Head of caudate nucleus (tissue), 42 donors: ENCODE data around the gene DCLK1.

Experiments
- DNase-seq, 42 donors: peaks; one replicate each; pipeline versions ENCODE4 v3.0.0 to v3.0.0-alpha.2; 2020 to 2021; ENCODE audit warnings: mixed read lengths in 7 of 42
- intact Hi-C: fragments of 100-400 bp; cut with DNase I; formaldehyde crosslinking; loops from one replicate; pipeline ENCODE4 v1.15.0; 2022

DCLK1 gene

DNA sequence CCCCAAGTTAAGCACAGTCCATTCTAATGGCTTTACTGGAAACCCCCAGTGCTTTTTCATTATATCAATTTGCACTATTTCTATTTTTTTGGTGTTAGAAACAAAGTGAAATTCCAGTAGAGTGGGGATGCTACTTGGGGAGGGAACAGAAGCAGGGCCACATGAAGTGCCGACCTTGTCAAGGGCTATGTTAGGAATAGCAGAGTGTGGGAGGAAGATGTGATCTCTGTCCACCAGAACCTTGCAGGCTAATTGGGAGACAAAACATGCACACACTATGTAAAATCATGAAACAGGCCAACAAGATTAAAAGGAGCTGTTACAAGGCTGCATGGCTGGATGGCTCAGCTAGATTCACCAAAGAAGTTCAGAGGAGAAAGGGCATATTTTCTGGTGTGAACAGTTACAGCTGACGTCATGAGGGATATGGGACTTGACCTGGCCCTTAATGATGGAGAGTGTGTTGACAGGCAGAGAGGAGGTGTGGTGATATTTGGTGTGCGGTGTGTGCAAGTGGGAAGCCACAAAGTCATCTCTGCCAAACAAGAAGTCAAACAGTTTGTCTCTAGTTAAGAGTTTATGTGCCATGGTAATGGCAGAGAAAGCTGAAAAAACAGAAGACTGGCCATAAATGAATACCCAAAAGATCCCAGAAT lies 336.3 kb downstream of the DCLK1 start:
- DNase-seq: no peak
- intact Hi-C loops: no loop called here

DNA sequence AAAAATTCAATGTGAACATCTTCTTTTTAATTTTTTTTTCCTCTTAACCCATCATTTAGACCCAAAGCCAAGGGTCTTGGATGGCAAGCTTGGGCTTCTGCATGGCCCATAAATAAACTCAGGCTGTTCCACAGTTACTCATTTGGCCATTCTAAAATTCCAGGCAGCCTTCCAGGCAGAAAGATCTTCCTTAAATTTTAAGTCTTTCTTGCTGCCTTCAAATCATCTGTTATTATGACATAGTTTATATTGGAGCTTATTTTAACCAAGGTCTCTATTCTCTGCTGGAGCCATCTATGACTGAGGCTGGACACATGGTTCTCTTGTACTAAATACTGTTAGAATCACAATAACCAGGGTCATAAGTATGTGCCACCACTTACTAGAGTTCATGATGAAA lies 337.4 kb downstream of the DCLK1 start:
- DNase-seq: no peak
- intact Hi-C loops: no loop called here

DNA sequence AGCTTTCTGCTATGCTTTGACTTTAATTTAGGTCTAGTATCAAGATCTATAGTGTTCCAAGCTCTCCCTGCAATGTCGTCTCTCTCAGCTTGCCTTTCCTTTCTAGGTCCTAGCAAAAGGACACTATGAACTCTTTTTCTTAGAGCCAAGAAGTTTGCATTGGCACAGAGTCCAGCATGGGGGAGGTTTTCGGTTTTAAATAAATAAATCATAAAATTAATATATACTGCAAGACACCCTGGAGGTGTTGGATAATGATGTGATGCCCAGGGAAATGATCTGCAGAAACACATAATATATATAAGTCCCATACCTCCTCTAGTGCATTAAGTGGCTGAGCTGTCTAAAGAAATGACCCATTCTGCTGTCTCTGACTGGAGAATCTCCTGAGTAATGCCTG lies 338.3 kb downstream of the DCLK1 start:
- DNase-seq: no peak
- intact Hi-C loops: no loop called here

DNA sequence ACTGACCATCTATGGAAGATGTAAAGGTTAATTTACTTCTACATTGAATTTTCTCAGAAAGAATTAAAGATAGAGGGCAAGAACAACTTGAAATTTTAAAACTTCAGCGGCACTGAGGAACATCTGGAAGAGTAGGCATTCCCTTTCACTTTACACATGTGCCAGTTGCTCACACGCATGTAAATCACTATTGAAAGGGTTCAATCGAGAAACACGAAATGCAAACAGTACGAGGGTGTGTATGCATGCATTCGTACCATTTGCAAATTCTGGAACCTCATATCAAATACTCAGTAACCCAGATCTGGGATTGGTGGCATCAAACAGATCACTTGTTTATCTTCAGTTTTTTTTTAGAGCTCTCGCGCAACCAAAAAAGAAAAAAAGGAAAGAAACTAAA lies 339.2 kb downstream of the DCLK1 start:
- intact Hi-C loops: no loop called here
- no peak for DNase-seq

DNA sequence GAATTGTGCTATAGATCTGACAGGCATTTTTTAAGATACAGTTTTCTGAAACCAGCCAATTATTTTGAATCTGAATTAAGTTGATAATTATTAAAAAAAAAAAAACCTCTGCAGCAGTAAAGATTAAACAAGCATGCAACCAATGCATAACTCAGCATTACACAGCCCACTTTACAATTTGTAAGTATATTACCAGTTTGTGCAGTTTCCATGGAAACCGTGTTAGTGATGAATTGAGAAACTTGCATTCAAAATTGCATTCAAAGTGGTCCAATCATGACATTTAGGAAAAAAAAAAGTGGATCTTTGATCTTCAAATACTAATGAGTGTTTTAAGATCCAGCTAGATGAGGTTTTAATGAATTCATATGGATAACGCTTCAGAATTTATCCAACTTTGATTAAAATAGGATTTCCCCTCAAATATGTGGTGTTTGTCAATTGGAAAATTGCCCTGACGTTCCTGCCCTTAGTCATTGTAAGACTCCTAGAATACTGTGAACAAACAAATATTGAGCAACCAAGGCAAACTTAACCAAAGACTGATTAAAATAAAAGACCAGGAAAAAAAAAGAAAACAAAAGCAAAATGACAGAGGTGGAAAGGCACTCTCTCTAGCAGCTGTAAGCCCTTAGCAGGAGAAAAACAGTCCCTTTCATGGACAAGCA lies 339.9 kb downstream of the DCLK1 start:
- DNase-seq: no peak
- intact Hi-C loops: no loop called here

DNA sequence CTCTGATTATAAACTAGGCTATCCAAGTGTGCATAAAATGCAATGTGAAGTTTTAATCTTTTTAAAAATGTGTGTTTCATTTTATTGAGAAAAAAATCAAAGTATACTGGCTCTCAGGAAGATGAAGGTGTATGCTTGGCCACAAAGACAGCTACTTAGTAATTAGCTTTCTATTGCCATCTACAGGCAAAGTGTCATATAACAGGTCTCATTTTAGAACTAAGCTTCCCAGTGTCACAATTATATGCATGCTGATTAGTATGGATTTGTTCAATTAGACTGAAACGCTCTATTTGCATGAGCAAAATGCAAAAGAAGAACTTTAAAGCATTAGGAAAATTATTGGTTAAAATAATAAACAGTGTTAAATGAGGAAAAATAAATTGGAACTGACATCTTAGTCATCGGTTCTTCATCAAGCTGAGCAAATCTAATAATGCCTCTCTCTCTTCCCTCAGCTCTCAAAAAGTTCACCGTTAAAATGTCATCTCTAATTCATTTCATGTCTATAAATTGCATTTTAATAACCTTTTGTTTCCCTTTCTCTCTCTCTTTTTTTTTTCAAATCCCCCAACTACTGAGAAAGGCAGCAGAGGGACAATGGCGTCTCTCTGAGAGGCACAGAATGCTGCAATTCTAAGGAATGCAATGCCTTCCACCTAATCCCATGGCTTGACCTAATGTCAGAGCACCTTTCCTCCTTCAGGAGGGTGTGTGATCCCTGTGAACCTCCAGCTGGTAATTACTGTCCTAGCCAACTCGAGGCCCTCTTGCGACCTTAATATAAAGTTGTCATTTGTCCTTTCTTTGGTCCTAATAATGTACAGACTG lies 341.6 kb downstream of the DCLK1 start:
- intact Hi-C loops: no loop called here
- no peak for DNase-seq

DNA sequence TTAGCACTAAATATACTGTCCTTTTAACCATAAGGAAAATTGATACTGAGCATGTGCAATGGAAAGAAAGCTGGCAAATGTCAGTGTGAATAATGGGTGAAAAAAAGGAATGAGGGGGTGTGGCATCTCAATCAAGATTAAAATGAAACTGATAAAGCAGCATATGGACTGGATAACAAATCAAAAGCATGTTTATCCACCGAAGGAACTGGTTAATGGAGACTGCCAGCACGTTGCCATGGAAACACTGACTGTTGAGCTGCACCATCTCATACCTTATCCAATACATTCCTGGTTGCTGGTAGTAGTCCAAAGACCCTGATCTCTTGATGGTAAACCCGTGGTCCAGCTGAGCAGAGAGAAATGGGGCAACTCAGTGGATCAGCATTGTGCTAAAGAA lies 343.2 kb downstream of the DCLK1 start:
- intact Hi-C loops: no loop called here

DNA sequence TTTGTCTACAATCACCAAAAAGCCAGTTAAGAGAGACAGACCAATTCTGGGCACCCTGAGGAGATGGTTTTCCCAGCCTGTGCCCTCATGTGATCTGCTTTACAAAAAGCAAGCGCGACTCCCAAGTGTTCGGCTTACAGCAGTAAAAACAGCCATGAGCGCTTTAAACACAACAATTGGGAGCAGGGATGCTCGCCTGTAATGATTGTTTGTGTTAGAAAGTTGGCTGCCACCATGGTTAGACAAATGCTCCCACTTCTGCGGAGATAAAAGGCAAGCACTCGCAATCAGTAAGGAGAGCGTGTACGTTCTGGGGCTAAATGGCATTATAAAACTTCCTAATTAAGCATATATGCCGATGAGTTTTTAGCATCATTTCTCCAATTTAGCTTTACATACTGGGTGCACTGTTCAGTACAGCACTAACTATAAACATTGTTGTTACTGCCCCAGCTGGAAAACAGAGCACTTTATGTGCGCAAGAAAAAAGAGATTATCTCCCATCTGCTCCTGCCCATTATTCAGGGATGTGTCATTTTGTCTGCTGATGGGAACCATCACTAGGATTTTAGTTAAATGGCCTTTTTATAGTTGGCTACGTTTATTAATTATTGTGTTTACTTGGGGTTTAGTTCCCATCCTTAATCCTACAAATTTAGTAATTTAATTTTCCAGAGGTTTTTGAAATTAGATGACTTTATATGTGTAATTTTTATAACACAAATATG lies 345.4 kb downstream of the DCLK1 start:
- DNase-seq: no peak
- intact Hi-C loops: no loop called here

More for the DNA sequence above, 343.2 kb downstream of the DCLK1 start:
- no peak for DNase-seq

DNA sequence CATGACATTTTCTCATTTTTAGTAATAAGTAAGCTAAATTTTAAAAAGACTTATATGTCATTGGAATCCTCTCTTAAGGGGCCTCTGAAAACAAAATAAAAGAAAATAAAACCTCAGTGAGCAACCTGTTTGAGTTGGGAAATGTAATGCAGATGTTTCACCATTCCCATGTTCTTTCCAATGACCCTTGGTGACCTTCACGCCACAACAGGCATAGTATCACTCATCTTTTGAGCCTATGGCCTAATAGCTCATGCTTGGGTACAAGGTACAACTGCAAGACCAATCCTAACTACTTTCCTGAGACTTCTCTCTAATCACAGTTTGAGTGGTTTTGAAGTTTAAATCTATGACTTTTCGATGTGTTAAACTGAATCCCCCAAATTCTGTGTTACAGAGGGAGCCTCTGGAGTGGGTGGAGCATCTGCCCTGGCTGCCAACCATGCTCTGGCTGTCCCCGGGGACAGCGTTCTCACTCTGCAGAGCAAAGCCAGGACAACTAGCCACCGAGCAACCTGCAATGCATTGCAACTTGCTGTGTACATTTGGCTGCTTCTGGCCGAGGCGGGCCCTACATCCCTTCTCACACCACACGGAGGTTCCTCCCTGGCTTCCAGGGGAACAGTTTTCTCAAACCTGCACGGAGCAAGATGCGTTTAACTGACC lies 346.8 kb downstream of the DCLK1 start:
- intact Hi-C loops: no loop called here
- DNase-seq: no peak

DNA sequence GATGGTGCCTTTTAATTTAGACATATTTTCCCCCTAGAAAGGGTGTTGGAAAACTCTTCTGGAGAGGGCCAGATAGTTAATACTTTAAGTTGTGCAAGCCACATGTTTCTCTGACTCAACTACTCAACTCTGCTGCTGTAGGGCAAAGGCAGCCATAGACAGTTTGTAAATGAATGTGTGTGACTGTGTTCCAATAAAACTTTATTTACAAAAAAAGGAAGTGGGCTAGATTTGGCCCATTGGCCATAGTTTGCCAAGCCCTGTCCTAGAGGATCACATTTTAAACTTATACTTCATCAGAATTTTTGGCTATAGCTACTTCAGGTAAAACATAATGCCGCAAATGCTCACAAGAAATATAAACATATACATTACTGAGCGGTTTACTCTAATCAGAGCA lies 348.4 kb downstream of the DCLK1 start:
- intact Hi-C loops: no loop called here
- no peak for DNase-seq

DNA sequence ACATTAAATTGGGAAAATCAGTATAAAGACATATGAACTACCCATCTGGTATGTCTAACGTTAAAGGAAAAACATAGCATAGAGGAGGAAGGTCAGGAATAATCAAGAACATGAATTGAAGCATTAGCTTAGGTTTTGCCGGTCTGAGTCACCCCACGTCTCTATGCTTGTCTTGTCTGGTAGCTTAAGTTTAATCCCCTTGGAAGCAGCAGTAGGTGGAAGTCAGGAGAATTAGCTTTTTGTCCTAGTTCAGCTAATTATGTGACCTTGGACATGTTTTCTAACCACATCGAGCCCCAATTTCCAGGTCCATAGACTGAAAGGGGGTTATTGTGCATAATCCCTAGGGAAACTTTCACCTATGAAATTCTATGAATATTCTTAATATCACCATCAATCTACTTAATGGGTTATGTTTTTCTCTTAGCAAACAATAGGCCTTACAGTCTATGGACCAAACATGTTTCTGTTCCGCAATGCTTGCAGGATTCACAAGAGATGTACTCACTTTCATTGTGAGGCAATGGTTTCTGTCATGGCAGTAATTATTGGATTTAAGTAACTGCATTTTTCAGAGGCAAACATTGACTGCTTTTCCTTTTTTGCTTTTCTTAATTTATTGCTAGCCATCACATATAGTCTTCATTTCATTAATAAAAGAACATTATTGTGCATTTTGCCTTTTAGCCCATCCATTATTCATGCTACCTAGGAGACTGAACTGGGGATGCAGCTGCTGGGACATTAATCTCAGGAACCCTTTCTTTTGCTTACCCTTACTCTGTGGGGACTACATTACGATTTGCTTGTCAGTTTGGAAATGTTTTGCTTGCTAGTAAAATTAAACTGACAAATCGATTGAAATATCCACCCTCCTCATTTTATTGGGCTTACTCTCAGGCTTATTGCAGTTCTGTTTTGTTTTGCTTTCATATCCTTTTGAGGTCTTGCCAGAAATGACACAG lies 349.9 kb downstream of the DCLK1 start:
- intact Hi-C loops: no loop called here
- no peak for DNase-seq

DNA sequence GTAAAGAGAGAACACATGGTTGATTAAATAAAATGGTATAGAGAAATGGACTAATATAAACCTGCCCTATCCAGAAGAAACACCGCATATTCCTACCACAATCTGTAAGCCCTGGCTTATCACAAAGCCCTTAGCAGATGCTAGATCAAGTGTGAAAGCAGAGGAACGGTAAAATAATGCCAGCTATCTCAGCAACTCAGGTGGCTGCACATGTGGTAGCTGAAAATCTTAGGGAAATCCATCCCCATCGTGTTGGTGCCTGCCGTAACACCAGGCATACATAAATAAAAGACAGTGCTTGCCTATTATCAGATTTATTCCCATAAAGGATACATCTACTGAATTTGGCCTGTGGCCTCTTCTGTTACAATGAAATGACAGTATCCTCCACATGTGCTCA lies 350.6 kb downstream of the DCLK1 start:
- DNase-seq: no peak
- intact Hi-C loops: no loop called here

DNA sequence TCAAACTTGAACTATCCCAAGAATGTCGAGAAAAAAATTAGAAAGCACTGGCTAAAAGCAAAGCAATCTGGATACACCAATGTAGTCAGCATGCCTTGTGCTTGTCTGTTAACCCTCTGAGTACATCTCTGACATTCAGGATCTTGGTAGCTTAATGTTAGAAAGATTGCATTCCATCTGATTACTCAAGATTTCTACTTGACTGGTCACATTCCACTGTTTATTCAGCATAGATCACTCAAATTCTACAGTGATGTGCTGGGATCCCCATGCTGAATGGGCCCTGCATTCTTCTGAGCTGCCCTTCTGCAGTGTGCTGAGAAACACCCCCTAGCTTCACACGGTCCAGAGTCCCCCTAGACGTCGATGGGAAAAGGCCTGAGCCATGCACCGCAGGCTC lies 359.3 kb downstream of the DCLK1 start:
- no peak for DNase-seq
- intact Hi-C loops: no loop called here

DNA sequence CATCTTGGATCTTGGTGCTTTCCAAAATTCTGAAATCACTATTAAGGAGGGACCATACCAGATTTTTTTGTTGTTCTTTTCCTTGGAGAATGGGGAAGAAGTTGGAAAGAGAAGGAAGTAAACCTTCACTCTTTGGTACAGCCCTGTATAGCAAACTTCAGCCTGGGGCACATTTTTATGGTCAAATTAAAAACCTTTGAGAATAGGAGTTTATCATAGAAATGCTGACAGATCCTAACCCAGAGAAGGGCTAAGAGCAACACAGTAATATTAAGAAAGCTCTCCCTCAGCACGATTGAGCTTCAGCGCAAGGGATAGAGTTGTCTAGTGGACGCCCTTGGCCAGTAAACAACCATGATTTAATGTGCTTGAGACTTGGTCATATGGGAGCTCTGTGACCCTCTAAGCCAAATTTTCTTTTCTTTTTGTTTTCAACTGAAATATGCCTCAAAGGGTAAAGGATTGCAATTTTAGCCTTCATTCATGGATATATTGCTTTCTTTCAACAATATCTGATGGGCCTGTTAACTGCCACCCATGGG lies 360.4 kb downstream of the DCLK1 start:
- no peak for DNase-seq
- intact Hi-C loops: no loop called here

DNA sequence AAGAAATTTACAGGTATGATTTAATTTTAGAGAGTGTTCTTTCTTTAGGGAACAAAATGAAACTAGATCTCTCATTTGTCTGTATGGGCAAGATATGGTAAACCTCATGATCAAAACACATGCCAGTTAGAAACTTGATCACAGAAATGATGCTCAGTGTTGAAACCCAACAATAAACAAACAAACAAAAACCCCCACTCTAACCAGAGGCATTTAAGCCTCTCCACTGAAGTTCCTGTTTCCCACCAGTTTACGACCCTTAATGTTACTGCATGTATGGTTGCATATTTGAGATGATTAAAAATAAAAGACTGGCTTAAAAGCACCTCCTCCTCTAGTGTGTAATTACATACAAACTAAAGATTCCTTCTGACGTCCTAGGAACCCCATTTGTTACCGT lies 361.4 kb downstream of the DCLK1 start:
- intact Hi-C loops: no loop called here
- no peak for DNase-seq

DNA sequence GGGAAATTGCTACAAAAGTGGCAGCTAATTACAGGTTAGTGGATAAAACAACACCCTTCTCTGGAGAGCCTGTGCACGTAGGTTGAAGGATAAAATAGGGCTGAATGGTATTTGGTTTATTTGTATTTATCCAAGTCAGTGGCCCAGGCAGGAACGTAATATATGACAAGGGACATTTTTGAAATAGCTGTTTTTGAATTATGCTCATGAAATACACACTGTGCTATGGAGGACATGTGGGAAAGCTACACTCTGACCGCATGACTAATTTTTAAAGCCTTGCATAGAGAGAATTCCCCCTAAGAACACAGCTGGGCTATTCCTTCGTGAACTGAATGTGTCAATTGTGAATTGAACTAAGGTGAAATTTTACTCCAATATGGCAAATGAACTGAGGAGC lies 362.6 kb downstream of the DCLK1 start:
- no peak for DNase-seq
- intact Hi-C loops: no loop called here

DNA sequence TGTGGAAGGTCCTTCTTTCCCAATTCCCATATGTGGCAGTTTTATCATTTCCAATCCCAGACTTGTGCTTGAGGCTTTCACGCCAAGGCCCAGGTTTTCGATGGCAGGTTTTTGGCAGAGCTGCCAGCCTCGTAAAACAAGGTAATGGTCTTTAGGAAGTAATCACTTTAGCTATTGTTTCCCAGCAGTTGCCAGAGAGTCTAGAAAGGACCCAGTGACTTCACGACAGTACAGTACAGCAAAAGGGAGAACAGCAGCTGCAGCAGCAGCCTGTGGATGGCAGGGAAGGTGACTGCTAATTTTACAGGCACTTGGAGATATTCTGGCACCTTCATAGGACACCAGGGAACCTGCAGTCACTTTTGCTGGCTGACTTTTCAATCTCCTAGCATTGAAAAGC lies 363.1 kb downstream of the DCLK1 start:
- intact Hi-C loops: no loop called here
- no peak for DNase-seq
